HepG2 (cell line): ENCODE data around the gene MIER2. TPM values are rescaled to one million over a fixed set of nuclear protein-coding genes. Genes with fewer than 3 reads are reported as not detected.

ENCODE experiments used
- AGO2 ChIP-seq: fragments of 200-400 bp; formaldehyde crosslinking; optimal IDR thresholded peaks from 2 replicates; pipeline ENCODE3; 2017; ENCODE audit warnings: mild to moderate bottlenecking, low read depth, low read length, moderate library complexity
- ARID2 ChIP-seq: sonication (generic); formaldehyde crosslinking; IDR thresholded peaks from 2 replicates; pipeline ENCODE4 v1.8.1; 2022; ENCODE audit warnings: mild to moderate bottlenecking, missing genetic modification reagents, borderline replicate concordance
- GABPB1 ChIP-seq: IDR thresholded peaks from 2 replicates; pipeline ENCODE4 v1.6.1; 2016; ENCODE audit warnings: mild to moderate bottlenecking, missing genetic modification reagents, moderate library complexity, missing compliant biosample characterization
- GTF2F1 ChIP-seq: fragments of 150-350 bp; IDR thresholded peaks from 2 replicates; pipeline ENCODE4 v1.6.1; 2014; ENCODE audit warnings: low read length
- HOXA7 ChIP-seq: sonication (generic); formaldehyde crosslinking; IDR thresholded peaks from 2 replicates; pipeline ENCODE4 v1.8.1; 2022; ENCODE audit warnings: mild to moderate bottlenecking, missing genetic modification reagents, moderate library complexity
- KLF12 ChIP-seq: sonication (generic); formaldehyde crosslinking; IDR thresholded peaks from 2 replicates; pipeline ENCODE4 v1.4.0; 2020; ENCODE audit warnings: missing genetic modification reagents, borderline replicate concordance
- SAP130 ChIP-seq: IDR thresholded peaks from 2 replicates; pipeline ENCODE4 v1.6.1; 2016; ENCODE audit warnings: low read depth
- SKI ChIP-seq: fragments of 450-650 bp; IDR thresholded peaks from one replicate; pipeline ENCODE4 v1.6.1; 2018; ENCODE audit warnings: mild to moderate bottlenecking; ENCODE audit not compliant: partially characterized antibody
- SMC3 ChIP-seq: IDR thresholded peaks from 2 replicates; pipeline ENCODE4 v1.6.1; 2011; ENCODE audit warnings: low read length, improper control_type of control experiment
- SUZ12 ChIP-seq: fragments of 150-350 bp; IDR thresholded peaks from 2 replicates; pipeline ENCODE4 v1.6.1; 2014; ENCODE audit warnings: low read depth, low read length
- TARDBP ChIP-seq: sonication (generic); formaldehyde crosslinking; IDR thresholded peaks from 2 replicates; pipeline ENCODE4 v1.8.0; 2022; ENCODE audit warnings: mild to moderate bottlenecking, missing genetic modification reagents
- YEATS4 ChIP-seq: sonication (generic); formaldehyde crosslinking; IDR thresholded peaks from 2 replicates; pipeline ENCODE4 v1.4.0; 2020; ENCODE audit warnings: missing genetic modification reagents, borderline replicate concordance
- ZNF230 ChIP-seq: sonication (generic); formaldehyde crosslinking; IDR thresholded peaks from 2 replicates; pipeline ENCODE4 v1.4.0; 2020; ENCODE audit warnings: mild to moderate bottlenecking, missing genetic modification reagents
- ZNF501 ChIP-seq: sonication (generic); formaldehyde crosslinking; IDR thresholded peaks from 2 replicates; pipeline ENCODE4 v1.5.1; 2020; ENCODE audit warnings: mild to moderate bottlenecking, moderate library complexity, missing genetic modification reagents
- polyA plus RNA-seq, 8 experiments: library from polyadenylated mRNA; depleted of rRNA in 3 of 8; stranded (reverse) in 7 of 8; unstranded in 1 of 8; fragments of >200 nt; fragmentation: Illumina TruSeq in 4 of 8; extraction: Trizol in 4 of 8; gene quantifications; 2 replicates each; pipeline versions ENCODE4 v1.2.1 to v1.2.3, GENCODE V29; 2011 to 2016; ENCODE audit warnings: low read depth in 4 of 8, missing spikeins in 1 of 8, mixed read lengths in 1 of 8; ENCODE audit not compliant: insufficient read depth in 1 of 8
- total RNA-seq, 5 experiments: library from RNA; depleted of rRNA; stranded (reverse); fragments of >200 nt; fragmentation: Illumina TruSeq; extraction: Trizol; gene quantifications; 2 replicates each; pipeline ENCODE4 v1.2.3, GENCODE V29; 2016; ENCODE audit warnings: low read depth in 1 of 5
- TF ChIP-seq, protein P1 (sequence below): sonication (generic); formaldehyde crosslinking; conservative IDR thresholded peaks from 2 replicates; pipeline ENCODE4 v1.4.0; 2020; ENCODE audit warnings: missing genetic modification reagents
- TF ChIP-seq, protein P2 (sequence below): sonication (generic); formaldehyde crosslinking; IDR thresholded peaks from 2 replicates; pipeline ENCODE4 v1.4.0; 2020; ENCODE audit warnings: mild to moderate bottlenecking, missing genetic modification reagents
- TF ChIP-seq, protein P3 (sequence below): sonication (generic); formaldehyde crosslinking; IDR thresholded peaks from 2 replicates; pipeline ENCODE4 v1.5.0; 2020; ENCODE audit warnings: mild to moderate bottlenecking, missing genetic modification reagents
- TF ChIP-seq, protein P4 (sequence below): sonication (generic); formaldehyde crosslinking; IDR thresholded peaks from 2 replicates; pipeline ENCODE4 v1.4.0; 2020; ENCODE audit warnings: missing genetic modification reagents
- TF ChIP-seq, protein P5 (sequence below): sonication (generic); formaldehyde crosslinking; IDR thresholded peaks from 2 replicates; pipeline ENCODE4 v1.4.0; 2020; ENCODE audit warnings: mild to moderate bottlenecking, missing genetic modification reagents, borderline replicate concordance

Gene MIER2
- total and polyA plus RNA-seq, 2 of the 13 experiments (the other 11 are each of a cell fraction or from before 2014, with no cell fraction given) = 9.6 to 25.7 TPM

DNA sequence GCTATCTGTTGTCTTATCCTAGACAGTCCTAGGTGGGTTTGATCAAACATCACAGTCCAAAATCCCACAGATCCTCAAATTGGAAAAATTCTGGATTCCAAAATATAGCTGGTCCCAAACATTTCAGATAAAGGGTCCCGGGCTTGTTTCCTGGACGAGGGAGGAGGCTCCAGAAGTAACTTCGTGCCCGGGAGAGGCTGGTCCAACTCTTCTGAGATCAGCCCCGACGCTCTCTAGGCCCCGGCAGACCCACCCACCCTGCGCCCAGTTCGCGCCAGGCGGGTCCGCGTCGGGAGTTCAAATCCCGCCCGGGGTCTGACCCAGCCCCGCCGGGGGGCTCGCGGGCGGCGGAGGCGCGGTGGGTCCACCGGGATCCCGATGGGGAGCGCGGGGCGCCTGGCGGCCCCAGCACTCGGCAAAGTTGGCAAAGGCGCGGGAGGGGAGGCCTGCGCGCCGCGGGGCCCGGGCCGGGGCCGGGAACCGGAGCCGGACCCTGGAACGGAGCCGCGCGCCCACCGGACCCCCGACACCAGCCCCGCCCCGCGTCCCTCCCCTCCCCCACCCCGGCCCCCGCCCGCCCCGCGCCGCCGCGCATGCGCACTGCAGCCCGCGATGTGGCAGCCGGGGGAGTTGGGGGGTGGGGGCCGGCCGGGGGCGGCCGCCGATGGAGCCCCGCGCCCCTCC is 513 bp downstream of the MIER2 start (continued):
- TF ChIP-seq, protein P1, sequence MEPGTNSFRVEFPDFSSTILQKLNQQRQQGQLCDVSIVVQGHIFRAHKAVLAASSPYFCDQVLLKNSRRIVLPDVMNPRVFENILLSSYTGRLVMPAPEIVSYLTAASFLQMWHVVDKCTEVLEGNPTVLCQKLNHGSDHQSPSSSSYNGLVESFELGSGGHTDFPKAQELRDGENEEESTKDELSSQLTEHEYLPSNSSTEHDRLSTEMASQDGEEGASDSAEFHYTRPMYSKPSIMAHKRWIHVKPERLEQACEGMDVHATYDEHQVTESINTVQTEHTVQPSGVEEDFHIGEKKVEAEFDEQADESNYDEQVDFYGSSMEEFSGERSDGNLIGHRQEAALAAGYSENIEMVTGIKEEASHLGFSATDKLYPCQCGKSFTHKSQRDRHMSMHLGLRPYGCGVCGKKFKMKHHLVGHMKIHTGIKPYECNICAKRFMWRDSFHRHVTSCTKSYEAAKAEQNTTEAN = no peak
- TF ChIP-seq ZNF501 (0 out of 2 replicates have a peak, but pooled peaks have one; percentile 41), ZNF230 (CRISPR knock-in tag) (no peak), SKI (no peak), GTF2F1 (no peak), AGO2 (peak; percentile 33), HOXA7 (CRISPR knock-in tag) (no peak), KLF12 (no peak), SMC3 (no peak), SAP130 (CRISPR knock-in tag) (peak; percentile 13; the same call in 1 of the 2 replicates), SUZ12 (no peak), YEATS4 (CRISPR knock-in tag) (peak; percentile 40; the same call in 1 of the 2 replicates), GABPB1 (CRISPR knock-in tag) (no peak), TARDBP (CRISPR knock-in tag) (no peak), ARID2 (CRISPR knock-in tag) (no peak)
- TF ChIP-seq, protein P2, sequence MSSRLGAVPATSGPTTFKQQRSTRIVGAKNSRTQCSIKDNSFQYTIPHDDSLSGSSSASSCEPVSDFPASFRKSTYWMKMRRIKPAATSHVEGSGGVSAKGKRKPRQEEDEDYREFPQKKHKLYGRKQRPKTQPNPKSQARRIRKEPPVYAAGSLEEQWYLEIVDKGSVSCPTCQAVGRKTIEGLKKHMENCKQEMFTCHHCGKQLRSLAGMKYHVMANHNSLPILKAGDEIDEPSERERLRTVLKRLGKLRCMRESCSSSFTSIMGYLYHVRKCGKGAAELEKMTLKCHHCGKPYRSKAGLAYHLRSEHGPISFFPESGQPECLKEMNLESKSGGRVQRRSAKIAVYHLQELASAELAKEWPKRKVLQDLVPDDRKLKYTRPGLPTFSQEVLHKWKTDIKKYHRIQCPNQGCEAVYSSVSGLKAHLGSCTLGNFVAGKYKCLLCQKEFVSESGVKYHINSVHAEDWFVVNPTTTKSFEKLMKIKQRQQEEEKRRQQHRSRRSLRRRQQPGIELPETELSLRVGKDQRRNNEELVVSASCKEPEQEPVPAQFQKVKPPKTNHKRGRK (CRISPR knock-in tag) = no peak
- TF ChIP-seq, protein P3, sequence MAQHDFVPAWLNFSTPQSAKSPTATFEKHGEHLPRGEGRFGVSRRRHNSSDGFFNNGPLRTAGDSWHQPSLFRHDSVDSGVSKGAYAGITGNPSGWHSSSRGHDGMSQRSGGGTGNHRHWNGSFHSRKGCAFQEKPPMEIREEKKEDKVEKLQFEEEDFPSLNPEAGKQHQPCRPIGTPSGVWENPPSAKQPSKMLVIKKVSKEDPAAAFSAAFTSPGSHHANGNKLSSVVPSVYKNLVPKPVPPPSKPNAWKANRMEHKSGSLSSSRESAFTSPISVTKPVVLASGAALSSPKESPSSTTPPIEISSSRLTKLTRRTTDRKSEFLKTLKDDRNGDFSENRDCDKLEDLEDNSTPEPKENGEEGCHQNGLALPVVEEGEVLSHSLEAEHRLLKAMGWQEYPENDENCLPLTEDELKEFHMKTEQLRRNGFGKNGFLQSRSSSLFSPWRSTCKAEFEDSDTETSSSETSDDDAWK = no peak
- TF ChIP-seq, protein P4, sequence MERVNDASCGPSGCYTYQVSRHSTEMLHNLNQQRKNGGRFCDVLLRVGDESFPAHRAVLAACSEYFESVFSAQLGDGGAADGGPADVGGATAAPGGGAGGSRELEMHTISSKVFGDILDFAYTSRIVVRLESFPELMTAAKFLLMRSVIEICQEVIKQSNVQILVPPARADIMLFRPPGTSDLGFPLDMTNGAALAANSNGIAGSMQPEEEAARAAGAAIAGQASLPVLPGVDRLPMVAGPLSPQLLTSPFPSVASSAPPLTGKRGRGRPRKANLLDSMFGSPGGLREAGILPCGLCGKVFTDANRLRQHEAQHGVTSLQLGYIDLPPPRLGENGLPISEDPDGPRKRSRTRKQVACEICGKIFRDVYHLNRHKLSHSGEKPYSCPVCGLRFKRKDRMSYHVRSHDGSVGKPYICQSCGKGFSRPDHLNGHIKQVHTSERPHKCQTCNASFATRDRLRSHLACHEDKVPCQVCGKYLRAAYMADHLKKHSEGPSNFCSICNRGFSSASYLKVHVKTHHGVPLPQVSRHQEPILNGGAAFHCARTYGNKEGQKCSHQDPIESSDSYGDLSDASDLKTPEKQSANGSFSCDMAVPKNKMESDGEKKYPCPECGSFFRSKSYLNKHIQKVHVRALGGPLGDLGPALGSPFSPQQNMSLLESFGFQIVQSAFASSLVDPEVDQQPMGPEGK (CRISPR knock-in tag) = 0 out of 2 replicates have a peak, but pooled peaks have one; percentile 5
- TF ChIP-seq, protein P5, sequence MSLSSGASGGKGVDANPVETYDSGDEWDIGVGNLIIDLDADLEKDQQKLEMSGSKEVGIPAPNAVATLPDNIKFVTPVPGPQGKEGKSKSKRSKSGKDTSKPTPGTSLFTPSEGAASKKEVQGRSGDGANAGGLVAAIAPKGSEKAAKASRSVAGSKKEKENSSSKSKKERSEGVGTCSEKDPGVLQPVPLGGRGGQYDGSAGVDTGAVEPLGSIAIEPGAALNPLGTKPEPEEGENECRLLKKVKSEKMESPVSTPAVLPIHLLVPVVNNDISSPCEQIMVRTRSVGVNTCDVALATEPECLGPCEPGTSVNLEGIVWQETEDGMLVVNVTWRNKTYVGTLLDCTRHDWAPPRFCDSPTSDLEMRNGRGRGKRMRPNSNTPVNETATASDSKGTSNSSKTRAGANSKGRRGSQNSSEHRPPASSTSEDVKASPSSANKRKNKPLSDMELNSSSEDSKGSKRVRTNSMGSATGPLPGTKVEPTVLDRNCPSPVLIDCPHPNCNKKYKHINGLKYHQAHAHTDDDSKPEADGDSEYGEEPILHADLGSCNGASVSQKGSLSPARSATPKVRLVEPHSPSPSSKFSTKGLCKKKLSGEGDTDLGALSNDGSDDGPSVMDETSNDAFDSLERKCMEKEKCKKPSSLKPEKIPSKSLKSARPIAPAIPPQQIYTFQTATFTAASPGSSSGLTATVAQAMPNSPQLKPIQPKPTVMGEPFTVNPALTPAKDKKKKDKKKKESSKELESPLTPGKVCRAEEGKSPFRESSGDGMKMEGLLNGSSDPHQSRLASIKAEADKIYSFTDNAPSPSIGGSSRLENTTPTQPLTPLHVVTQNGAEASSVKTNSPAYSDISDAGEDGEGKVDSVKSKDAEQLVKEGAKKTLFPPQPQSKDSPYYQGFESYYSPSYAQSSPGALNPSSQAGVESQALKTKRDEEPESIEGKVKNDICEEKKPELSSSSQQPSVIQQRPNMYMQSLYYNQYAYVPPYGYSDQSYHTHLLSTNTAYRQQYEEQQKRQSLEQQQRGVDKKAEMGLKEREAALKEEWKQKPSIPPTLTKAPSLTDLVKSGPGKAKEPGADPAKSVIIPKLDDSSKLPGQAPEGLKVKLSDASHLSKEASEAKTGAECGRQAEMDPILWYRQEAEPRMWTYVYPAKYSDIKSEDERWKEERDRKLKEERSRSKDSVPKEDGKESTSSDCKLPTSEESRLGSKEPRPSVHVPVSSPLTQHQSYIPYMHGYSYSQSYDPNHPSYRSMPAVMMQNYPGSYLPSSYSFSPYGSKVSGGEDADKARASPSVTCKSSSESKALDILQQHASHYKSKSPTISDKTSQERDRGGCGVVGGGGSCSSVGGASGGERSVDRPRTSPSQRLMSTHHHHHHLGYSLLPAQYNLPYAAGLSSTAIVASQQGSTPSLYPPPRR = no peak
